Mucosa of descending colon (tissue), 3 donors: Measurements from ENCODE around the gene ETFBKMT. TPM values are rescaled to one million over a fixed set of nuclear protein-coding genes. Genes with fewer than 3 reads are reported as not detected.
"Not testable (repeated sequence)": the region's sequence is repeated elsewhere in the genome, so short reads cannot be mapped to it uniquely, and the experiment has no call there.

Experiments
- ATAC-seq: fragments of 200-7000 bp; cut with Tn5 transposase; one replicate; pipeline ENCODE4 v1.9.1; 2020; ENCODE audit warnings: mild to moderate bottlenecking, moderate library complexity
- DNase-seq, 3 donors: peaks; one replicate each; pipeline ENCODE4 v3.0.0-alpha.2; 2020
- H3K36me3 ChIP-seq: fragments of 200-600 bp; one replicate; pipeline ENCODE4 v1.8.0; 2021; ENCODE audit warnings: low read depth, mild to moderate bottlenecking
- H3K4me1 ChIP-seq: fragments of 200-600 bp; one replicate; pipeline ENCODE4 v1.8.0; 2021; ENCODE audit warnings: low read depth, mild to moderate bottlenecking
- H3K4me3 ChIP-seq: fragments of 200-600 bp; one replicate; pipeline ENCODE4 v1.8.0; 2021; ENCODE audit warnings: mild to moderate bottlenecking
- H3K9me3 ChIP-seq: fragments of 200-600 bp; one replicate; pipeline ENCODE4 v1.8.0; 2021; ENCODE audit warnings: mild to moderate bottlenecking
- intact Hi-C, 2 donors: fragments of 100-400 bp; cut with DNase I in 1 of 2; cut with micrococcal nuclease in 1 of 2; formaldehyde crosslinking; loops; one replicate each; pipeline versions ENCODE4 v1.11.0 to v1.11.1; 2022; cut with DNase I, micrococcal nuclease
- total RNA-seq, 3 donors: library from RNA; stranded (reverse); fragmentation: NEBNext Ultra II Directional in 2 of 3; extraction: Animal tissue kit (Norgen Biotek cat#: 25700) in 2 of 3; gene quantifications; one replicate each; pipeline versions ENCODE4 v1.2.1 to v1.2.4, GENCODE V29; 2021 to 2023
- TF ChIP-seq, protein P1 (sequence below): fragments of 200-600 bp; IDR thresholded peaks from one replicate; pipeline ENCODE4 v1.8.0; 2022; ENCODE audit warnings: antibody characterized with exemption, mild to moderate bottlenecking
- donor health status: DM: no; HTN: no; CAD: no; lungs with moderate emphysema.
- donor health status: DM: no; HTN: no; CAD: no.
- donor health status: DM: no; HTN: yes; CAD: no.

ETFBKMT gene
- total RNA-seq, 3 donors from 2014 or later: 5.6 to 7.0 (median 6.1) TPM

DNA sequence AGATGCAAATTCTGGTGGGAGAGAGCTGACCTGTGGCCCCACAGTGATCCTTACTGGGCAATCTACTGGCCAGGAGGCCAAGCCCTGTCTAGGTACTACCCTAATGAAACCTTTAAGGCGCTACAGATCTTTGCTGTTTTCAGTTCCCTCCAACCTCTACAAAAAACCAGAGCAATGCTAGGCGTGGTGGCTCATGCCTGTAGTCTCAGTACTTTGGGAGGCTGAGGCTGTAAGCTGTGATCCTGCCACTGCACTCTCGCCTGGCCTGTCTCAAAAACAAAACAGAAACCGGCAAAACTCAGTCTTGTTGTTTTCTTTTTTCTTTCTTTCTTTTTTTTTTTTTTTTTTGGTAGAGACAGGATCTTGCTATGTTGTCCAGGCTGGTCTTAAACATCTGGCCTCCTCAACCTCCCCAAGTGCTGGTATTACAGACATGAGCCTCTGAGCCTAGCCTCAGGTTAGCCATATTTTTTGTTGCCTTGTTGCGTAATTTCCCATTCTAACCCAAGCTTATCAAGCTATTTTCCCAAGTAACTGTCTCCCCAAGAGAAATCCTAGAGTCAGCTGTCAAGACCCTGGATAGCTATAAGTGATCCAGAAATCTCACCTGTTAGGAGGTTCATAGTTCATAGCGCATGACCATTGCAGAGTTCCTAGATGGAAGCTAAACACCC is 2.8 kb downstream of the ETFBKMT start:
- no peak for ATAC-seq
- H3K36me3 ChIP-seq: no peaks in the 10 kb centered on the region
- H3K4me1 ChIP-seq: no peaks in the 10 kb centered on the region
- DNase-seq: no peak
- peaks cover 6% of the 10 kb centered on the region for H3K9me3 ChIP-seq
- H3K4me3 ChIP-seq: no peak overlapping the region
- intact Hi-C loops: no loop called here
- TF ChIP-seq, protein P1, sequence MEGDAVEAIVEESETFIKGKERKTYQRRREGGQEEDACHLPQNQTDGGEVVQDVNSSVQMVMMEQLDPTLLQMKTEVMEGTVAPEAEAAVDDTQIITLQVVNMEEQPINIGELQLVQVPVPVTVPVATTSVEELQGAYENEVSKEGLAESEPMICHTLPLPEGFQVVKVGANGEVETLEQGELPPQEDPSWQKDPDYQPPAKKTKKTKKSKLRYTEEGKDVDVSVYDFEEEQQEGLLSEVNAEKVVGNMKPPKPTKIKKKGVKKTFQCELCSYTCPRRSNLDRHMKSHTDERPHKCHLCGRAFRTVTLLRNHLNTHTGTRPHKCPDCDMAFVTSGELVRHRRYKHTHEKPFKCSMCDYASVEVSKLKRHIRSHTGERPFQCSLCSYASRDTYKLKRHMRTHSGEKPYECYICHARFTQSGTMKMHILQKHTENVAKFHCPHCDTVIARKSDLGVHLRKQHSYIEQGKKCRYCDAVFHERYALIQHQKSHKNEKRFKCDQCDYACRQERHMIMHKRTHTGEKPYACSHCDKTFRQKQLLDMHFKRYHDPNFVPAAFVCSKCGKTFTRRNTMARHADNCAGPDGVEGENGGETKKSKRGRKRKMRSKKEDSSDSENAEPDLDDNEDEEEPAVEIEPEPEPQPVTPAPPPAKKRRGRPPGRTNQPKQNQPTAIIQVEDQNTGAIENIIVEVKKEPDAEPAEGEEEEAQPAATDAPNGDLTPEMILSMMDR: no peak

DNA sequence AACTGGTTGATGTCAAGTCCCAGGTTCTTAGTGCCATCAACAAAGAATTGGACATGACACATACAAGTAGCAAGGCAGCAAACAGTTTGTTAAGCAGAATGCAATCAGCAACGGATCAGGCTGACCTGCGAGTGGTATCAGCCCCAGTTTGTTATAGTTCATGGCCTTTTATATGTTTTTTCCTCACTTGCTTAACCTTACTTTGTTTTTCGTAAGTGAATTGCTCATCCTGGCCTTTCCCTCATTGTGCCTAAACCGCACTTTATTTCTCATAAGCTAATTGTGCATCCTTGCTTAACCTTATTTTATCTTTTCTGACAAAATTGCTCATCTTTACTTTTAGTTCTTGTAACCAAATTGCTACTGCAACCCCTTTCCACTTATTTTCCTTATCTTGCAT is 4.1 kb downstream of the ETFBKMT start:
- TF ChIP-seq, protein P1: no peak
- H3K9me3 ChIP-seq: peaks cover 7% of the 10 kb centered on the region
- intact Hi-C loops: no loop called here

DNA sequence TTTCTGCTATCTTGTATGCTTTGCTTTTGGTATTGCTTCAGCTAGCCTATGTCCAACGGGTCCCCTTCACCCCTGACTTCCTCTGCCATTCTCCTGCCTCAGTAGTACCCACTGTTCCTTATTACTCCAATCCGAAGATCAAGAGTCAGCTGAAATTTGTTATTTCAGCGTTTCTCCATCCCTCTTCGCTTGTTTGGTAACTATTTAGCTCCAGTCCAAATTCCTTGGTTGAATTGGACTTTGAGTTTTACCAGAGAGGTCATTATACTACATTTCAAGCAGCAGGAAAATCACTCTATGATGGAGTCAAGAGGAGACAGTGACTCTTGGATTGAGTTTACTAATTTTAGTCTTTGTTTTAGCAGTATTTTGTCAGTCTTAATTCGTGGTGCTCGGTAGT is 4.5 kb downstream of the ETFBKMT start:
- TF ChIP-seq, protein P1: no peak
- DNase-seq: no peak
- intact Hi-C loops: no loop called here

More for the DNA sequence above, 4.1 kb downstream of the ETFBKMT start:
- Histone ChIP-seq H3K4me1 (no peaks in the 10 kb centered on the region), H3K4me3 (no peak overlapping the region), H3K36me3 (no peaks in the 10 kb centered on the region)
- no peak for ATAC-seq
- no peak for DNase-seq

DNA sequence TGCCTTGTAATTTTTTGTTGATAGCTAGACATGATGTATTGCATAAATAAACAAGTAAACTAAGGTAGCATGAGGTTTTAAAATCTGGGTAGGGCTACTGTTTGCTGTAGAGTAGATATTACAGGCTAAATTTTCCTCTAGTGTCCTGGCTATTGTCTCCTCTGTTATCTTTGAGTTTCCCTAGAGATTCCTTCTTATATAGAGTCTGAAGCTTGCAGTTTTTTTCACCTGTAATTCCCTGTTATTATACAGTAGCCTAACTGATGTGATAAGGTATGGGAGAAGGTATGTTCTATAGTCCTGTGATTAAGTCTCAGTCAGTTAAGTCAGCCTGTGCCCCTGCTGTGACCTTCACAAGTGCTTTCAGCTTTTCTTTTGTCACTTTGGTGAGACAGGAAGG is 9.5 kb downstream of the ETFBKMT start:
- no peak for DNase-seq
- TF ChIP-seq, protein P1: no peak
- no peaks in the 10 kb centered on the region for H3K4me1 ChIP-seq
- no peak for ATAC-seq
- no peak overlapping the region for H3K4me3 ChIP-seq
- intact Hi-C loops: no loop called here
- no peaks in the 10 kb centered on the region for H3K36me3 ChIP-seq
- H3K9me3 ChIP-seq: peaks cover 16% of the 10 kb centered on the region

More for the DNA sequence above, 4.5 kb downstream of the ETFBKMT start:
- no peaks in the 10 kb centered on the region for H3K36me3 ChIP-seq
- H3K4me3 ChIP-seq: no peak overlapping the region
- ATAC-seq: no peak
- peaks cover 12% of the 10 kb centered on the region for H3K9me3 ChIP-seq
- no peaks in the 10 kb centered on the region for H3K4me1 ChIP-seq

DNA sequence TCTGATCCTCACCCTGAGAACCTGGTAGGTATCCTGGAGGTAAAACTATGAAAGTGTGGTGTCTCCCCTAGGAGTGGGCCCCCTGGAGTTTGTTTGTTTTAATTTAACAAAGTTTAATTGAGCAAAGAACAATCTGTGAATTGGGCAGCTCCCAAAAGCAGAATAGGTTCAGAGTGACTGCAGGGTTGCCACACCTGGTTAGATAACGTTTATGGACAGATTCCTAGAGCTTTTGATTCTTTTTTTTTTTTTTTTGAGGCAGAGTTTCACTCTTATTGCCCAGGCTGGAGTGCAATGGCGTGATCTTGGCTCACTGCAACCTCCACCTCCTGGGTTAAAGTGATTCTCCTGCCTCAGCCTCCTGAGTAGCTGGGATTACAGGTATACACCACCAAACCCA is 10.1 kb downstream of the ETFBKMT start:
- DNase-seq, intact Hi-C loops, ATAC-seq, H3K36me3 ChIP-seq, H3K4me3 ChIP-seq, H3K4me1 ChIP-seq: not testable (repeated sequence)
- H3K9me3 ChIP-seq: peaks cover 16% of the 10 kb centered on the region

DNA sequence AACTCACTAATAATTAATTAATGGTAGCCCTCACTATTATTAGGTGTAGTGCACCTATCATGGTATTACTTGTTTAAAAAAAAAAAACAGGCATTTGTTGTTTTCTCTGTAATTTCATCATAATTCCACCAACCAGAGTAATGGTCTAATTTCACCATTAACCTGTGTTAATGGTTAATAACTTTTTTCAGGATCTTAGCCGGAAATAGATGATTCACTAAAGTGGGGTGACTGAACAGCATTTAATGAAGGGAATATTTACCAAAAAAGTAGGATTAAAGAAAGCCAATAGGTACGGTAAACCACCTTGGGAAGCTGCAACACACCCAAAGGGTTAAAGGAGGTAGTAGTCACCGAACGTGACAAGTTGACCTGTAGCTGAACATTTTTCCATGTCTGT is 13.0 kb downstream of the ETFBKMT start:
- Histone ChIP-seq H3K9me3 (peaks cover 10% of the 10 kb centered on the region), H3K4me3 (no peak overlapping the region), H3K4me1 (no peaks in the 10 kb centered on the region), H3K36me3 (no peaks in the 10 kb centered on the region)
- DNase-seq (no peak), ATAC-seq (no peak)
- intact Hi-C loops: no loop called here
- TF ChIP-seq, protein P1: no peak
